Measurements from ENCODE around the gene DDX54. TPM values are rescaled to one million over a fixed set of nuclear protein-coding genes. Genes with fewer than 3 reads are reported as not detected.

DDX54 gene
- total RNA-seq, 4 donors from 2014 or later = 53.9 to 71.8 (median 63.9) TPM

DNA sequence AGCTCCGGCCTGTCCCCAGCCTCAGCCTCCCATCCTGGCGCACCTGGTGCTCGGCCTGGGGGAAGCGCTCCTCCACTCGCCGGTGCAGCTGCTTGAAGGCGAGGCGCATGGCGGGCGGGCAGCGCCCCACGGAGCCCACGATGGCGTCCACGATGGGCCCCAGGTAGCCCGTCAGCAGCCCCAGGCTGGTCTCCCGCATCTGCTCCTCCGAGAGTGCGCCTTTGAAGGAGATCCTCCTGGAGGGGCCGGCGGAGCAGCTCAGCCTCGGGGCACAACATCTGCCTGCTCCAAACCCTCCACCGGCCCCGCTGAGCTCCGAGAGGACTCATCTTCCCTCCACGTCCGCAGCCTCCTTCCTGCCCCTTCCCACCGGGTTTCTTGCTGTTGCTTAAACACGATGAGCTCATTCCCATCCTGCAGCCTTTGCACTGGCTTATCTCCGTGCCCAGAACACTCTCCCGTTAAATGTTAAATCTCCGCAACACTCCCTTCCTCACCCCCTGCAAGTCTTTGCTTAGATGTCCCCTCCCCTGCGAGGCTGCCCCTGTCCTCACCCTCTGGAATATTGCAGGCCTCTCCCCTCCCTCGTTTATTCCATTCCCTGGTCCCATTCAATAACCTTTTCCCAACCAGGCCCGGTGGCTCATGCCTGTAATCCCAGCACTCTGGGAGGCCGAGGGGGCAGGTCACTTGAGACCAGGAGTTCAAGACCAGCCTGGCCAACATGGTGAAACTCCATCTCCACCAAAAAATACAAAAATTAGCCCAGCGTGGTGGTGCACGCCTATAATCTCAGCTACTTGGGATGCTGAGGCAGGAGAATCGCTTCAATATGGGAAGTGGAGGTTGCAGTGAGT is 73.0 kb downstream of the DDX54 start:
- WGBS = 59% methylated on average over 39 of the region's 39 CpGs

DNA sequence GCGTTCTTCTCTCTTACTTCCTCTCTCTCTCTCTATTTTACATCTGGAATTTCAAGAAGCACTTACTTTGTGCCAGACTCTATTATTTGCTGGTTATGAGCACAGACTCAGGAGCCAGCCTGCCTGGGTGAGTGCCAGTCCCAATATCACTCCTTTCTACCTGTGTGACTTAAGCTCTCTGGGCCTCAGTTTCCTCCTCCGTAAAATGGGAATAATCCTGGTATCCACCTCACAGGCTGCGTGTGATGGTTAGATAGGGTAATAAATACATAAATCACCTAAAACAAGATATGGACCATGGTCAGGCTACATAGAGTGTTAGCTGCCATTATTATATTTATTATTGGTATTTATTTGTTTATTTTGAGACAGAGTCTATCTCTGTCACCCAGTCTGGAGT is 74.0 kb downstream of the DDX54 start:
- H3K9me3 ChIP-seq = no peaks in the 10 kb centered on the region
- no peak overlapping the region for H3K4me3 ChIP-seq
- no peak overlapping the region for H3K27ac ChIP-seq
- no peaks in the 10 kb centered on the region for H3K4me1 ChIP-seq
- H3K36me3 ChIP-seq = no peaks in the 10 kb centered on the region
- 86% methylated on average over 3 of the region's 3 CpGs for WGBS
- TF ChIP-seq POLR2AphosphoS5 (IDR thresholded peaks at IDR 0.05) (no peak), EP300 (IDR thresholded peaks at IDR 0.05) (no peak), POLR2A (IDR thresholded peaks at IDR 0.05) (no peak)
- TF ChIP-seq, protein P1, sequence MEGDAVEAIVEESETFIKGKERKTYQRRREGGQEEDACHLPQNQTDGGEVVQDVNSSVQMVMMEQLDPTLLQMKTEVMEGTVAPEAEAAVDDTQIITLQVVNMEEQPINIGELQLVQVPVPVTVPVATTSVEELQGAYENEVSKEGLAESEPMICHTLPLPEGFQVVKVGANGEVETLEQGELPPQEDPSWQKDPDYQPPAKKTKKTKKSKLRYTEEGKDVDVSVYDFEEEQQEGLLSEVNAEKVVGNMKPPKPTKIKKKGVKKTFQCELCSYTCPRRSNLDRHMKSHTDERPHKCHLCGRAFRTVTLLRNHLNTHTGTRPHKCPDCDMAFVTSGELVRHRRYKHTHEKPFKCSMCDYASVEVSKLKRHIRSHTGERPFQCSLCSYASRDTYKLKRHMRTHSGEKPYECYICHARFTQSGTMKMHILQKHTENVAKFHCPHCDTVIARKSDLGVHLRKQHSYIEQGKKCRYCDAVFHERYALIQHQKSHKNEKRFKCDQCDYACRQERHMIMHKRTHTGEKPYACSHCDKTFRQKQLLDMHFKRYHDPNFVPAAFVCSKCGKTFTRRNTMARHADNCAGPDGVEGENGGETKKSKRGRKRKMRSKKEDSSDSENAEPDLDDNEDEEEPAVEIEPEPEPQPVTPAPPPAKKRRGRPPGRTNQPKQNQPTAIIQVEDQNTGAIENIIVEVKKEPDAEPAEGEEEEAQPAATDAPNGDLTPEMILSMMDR (IDR thresholded peaks at IDR 0.05) = no peak
- peaks cover 12% of the 10 kb centered on the region for H3K27me3 ChIP-seq
- no peak for DNase-seq (ENCODE audit: low spot score in 2 of 2)

More for the DNA sequence above, 73.0 kb downstream of the DDX54 start:
- Histone ChIP-seq H3K27ac (no peak overlapping the region), H3K27me3 (peaks cover 12% of the 10 kb centered on the region), H3K9me3 (no peaks in the 10 kb centered on the region), H3K36me3 (no peaks in the 10 kb centered on the region), H3K4me3 (no peak overlapping the region), H3K4me1 (no peaks in the 10 kb centered on the region)
- TF ChIP-seq EP300 (IDR thresholded peaks at IDR 0.05) (no peak), POLR2A (IDR thresholded peaks at IDR 0.05) (no peak), POLR2AphosphoS5 (IDR thresholded peaks at IDR 0.05) (no peak)
- TF ChIP-seq, protein P1 (IDR thresholded peaks at IDR 0.05) = no peak
- no peak for DNase-seq (ENCODE audit: low spot score in 2 of 2)

DNA sequence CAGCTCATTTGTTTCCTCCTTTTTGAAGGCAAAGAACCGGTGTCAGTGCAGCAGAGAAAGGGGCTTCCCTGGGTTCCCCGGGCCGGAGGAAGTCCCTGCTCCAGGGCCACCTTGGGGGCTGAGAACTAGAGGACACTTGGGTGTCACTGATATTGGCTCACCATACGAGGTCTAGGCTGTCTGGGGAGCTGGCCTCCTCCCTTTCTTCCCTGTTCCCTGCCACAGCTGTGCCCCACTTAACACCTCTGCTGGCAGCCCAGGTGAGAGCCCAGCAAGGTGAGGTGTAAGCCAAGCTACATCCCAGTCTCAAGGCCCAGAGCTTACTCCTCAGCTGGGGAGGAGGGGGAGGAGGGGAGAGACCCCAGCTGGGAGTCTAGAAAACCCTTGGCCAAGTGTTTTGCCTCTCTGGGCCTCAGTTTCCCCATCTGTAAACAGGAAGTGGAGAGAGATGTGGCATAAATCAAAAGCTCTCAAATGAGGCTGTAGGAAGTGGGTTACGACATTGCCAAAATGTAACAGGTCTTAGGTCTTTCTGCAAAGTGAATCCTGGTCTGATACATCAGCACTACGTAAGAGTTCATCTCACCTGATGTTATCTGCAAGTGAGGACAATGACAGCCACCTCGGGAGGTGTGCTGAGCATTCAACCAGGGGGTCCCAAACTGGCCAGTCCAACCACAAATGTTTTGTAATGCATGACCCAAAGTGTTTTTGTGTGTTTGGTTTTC is 75.2 kb downstream of the DDX54 start:
- 57% methylated on average over 6 of the region's 7 CpGs for WGBS
- Histone ChIP-seq H3K4me1 (no peaks in the 10 kb centered on the region), H3K9me3 (no peaks in the 10 kb centered on the region), H3K4me3 (no peak overlapping the region), H3K36me3 (no peaks in the 10 kb centered on the region), H3K27ac (no peak overlapping the region), H3K27me3 (peaks cover 12% of the 10 kb centered on the region)
- no peak for DNase-seq (ENCODE audit: low spot score in 2 of 2)
- TF ChIP-seq, protein P1 (IDR thresholded peaks at IDR 0.05) = no peak
- no peak for TF ChIP-seq POLR2AphosphoS5 (IDR thresholded peaks at IDR 0.05)
- TF ChIP-seq EP300 (IDR thresholded peaks at IDR 0.05) = no peak

DNA sequence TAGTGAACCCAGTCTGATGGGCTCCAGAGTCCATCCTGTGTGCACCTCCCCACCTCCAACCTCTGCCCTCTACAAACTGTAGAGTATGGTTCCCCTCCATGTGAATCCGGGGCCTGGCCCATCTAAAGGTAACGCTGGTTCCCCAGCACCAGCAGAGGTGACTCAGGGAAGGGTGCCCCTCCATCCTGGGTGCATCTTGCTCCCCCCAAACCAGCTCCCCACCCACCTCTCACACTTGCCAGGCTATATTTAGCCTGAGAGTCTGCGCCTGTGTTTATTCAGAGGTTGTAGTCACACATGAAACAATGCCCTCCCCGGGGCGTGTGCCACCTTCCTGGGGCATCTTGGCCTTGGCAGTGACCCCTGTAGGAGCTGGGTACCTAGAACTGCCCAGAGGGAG is 75.9 kb downstream of the DDX54 start:
- Histone ChIP-seq H3K4me1 (no peaks in the 10 kb centered on the region), H3K27me3 (peaks cover 9% of the 10 kb centered on the region), H3K4me3 (no peak overlapping the region), H3K27ac (no peak overlapping the region), H3K9me3 (no peaks in the 10 kb centered on the region), H3K36me3 (no peaks in the 10 kb centered on the region)
- WGBS = 79% methylated on average over 5 of the region's 5 CpGs
- DNase-seq (ENCODE audit: low spot score in 2 of 2) = no peak
- TF ChIP-seq POLR2A (IDR thresholded peaks at IDR 0.05) (no peak), POLR2AphosphoS5 (IDR thresholded peaks at IDR 0.05) (no peak), EP300 (IDR thresholded peaks at IDR 0.05) (no peak)
- TF ChIP-seq, protein P1 (IDR thresholded peaks at IDR 0.05) = no peak

DNA sequence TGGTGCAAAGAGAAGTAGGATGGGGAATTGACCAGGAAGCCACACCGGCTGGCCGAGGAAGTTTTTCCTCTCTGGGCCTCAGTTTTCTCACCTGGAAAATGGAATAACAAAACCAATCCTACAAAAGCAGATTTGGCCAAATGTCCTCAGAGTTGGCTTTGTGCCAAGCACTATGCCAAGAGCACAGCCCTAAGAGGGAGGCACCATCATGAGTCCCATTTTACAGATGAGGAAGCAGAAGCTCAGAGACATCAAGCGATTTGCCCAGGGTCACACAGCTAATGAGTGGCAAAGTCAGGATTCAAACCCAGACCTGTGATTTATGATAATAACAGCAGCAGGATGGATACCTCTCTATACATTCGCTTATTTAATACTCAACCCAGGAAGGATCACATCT is 77.0 kb downstream of the DDX54 start:
- no peak for TF ChIP-seq EP300 (IDR thresholded peaks at IDR 0.05)
- TF ChIP-seq, protein P1 (IDR thresholded peaks at IDR 0.05) = no peak
- Histone ChIP-seq H3K27ac (no peak overlapping the region), H3K9me3 (no peaks in the 10 kb centered on the region), H3K27me3 (peaks cover 18% of the 10 kb centered on the region), H3K4me3 (no peak overlapping the region), H3K36me3 (no peaks in the 10 kb centered on the region), H3K4me1 (no peaks in the 10 kb centered on the region)
- no peak for DNase-seq (ENCODE audit: low spot score in 2 of 2)
- 96% methylated on average over 4 of the region's 4 CpGs for WGBS

All from suprapubic skin (tissue), 4 donors.